K562 (cell line): Measurements from ENCODE around the gene LZTS3.

Experiments used
- ELF4 ChIP-seq: fragments of 450-650 bp; formaldehyde crosslinking; IDR thresholded peaks from 2 replicates; pipeline ENCODE4 v1.4.0; 2022; ENCODE audit warnings: missing genetic modification characterization
- GTF2F1 ChIP-seq: IDR thresholded peaks from 2 replicates; pipeline ENCODE4 v1.6.1; 2011; ENCODE audit warnings: low read depth, low read length, improper control_type of control experiment
- KDM4B ChIP-seq, 2 experiments: fragments of 450-650 bp in 1 of 2; sonication (generic) in 1 of 2; IDR thresholded peaks; 2 replicates each; pipeline ENCODE4 v1.6.1; 2016 to 2017; ENCODE audit warnings: borderline replicate concordance in 2 of 2, antibody characterized with exemption in 1 of 2, low read depth in 1 of 2, mild to moderate bottlenecking in 1 of 2
- NCOR1 ChIP-seq: fragments of 450-650 bp; IDR thresholded peaks from 2 replicates; pipeline ENCODE4 v1.6.1; 2016; ENCODE audit warnings: mild to moderate bottlenecking, moderate library complexity
- POLR2AphosphoS5 ChIP-seq: IDR thresholded peaks from 2 replicates; pipeline ENCODE4 v1.6.1; 2011; ENCODE audit warnings: mild to moderate bottlenecking, low read depth, low read length, moderate library complexity; ENCODE audit not compliant: control insufficient read depth, insufficient read depth
- U2AF2 ChIP-seq: fragments of 200-400 bp; formaldehyde crosslinking; optimal IDR thresholded peaks from 2 replicates; pipeline ENCODE3; 2017; ENCODE audit warnings: low read depth, mild to moderate bottlenecking, low read length
- ZFP1 ChIP-seq: fragments of 450-650 bp; formaldehyde crosslinking; IDR thresholded peaks from 2 replicates; pipeline ENCODE4 v1.4.0; 2020; ENCODE audit warnings: mild to moderate bottlenecking, mixed read lengths
- TF ChIP-seq, protein P1 (sequence below), 3 experiments: IDR thresholded peaks in 2 of 3; conservative IDR thresholded peaks in 1 of 3; 2 replicates each; pipeline ENCODE4 v1.5.1; 2011 to 2012; ENCODE audit warnings: low read length in 3 of 3, mild to moderate bottlenecking in 3 of 3, control low read depth in 2 of 3, improper control_type of control experiment in 1 of 3, inconsistent platforms in 1 of 3, low read depth in 1 of 3, mixed read lengths in 1 of 3, moderate library complexity in 1 of 3; ENCODE audit not compliant: insufficient read depth in 2 of 3

DNA sequence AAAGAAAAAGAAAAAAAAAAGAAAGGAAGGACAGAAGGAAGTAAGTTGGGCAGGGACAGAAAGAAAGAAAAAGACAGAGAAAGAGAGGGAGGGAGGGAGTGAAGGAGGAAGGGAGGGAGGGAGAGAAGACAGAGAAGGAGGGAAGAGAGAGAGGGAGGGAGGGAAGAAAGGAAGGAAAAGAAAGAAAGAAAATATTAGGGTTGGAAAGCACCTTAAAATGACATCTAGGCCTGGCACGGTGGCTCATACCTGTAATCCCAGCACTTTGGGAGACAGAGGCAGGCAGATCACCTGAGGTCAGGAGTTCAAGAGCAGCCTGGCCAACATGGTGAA lies 46.9 kb downstream of the LZTS3 start:
- TF ChIP-seq GTF2F1 (no peak), POLR2AphosphoS5 (no peak), NCOR1 (no peak), ELF4 (no peak), KDM4B (IDR thresholded peaks at IDR 0.05; ENCODE audit: borderline replicate concordance in 2 of 2, low read depth in 1 of 2) (no peak), ZFP1 (CRISPR knock-in tag) (no peak), U2AF2 (no peak)
- TF ChIP-seq, protein P1, sequence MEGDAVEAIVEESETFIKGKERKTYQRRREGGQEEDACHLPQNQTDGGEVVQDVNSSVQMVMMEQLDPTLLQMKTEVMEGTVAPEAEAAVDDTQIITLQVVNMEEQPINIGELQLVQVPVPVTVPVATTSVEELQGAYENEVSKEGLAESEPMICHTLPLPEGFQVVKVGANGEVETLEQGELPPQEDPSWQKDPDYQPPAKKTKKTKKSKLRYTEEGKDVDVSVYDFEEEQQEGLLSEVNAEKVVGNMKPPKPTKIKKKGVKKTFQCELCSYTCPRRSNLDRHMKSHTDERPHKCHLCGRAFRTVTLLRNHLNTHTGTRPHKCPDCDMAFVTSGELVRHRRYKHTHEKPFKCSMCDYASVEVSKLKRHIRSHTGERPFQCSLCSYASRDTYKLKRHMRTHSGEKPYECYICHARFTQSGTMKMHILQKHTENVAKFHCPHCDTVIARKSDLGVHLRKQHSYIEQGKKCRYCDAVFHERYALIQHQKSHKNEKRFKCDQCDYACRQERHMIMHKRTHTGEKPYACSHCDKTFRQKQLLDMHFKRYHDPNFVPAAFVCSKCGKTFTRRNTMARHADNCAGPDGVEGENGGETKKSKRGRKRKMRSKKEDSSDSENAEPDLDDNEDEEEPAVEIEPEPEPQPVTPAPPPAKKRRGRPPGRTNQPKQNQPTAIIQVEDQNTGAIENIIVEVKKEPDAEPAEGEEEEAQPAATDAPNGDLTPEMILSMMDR (IDR thresholded peaks at IDR 0.05 in 2 of 3, conservative IDR thresholded peaks at IDR 0.05 in 1 of 3; ENCODE audit: insufficient read depth in 2 of 3, low read depth in 1 of 3, low read length in 3 of 3) = no peak
